ENCODE measurements around the gene EXOSC5.
"Not testable (repeated sequence)": the region's sequence is repeated elsewhere in the genome, so short reads cannot be mapped to it uniquely, and the experiment has no call there.

The EXOSC5 gene

DNA sequence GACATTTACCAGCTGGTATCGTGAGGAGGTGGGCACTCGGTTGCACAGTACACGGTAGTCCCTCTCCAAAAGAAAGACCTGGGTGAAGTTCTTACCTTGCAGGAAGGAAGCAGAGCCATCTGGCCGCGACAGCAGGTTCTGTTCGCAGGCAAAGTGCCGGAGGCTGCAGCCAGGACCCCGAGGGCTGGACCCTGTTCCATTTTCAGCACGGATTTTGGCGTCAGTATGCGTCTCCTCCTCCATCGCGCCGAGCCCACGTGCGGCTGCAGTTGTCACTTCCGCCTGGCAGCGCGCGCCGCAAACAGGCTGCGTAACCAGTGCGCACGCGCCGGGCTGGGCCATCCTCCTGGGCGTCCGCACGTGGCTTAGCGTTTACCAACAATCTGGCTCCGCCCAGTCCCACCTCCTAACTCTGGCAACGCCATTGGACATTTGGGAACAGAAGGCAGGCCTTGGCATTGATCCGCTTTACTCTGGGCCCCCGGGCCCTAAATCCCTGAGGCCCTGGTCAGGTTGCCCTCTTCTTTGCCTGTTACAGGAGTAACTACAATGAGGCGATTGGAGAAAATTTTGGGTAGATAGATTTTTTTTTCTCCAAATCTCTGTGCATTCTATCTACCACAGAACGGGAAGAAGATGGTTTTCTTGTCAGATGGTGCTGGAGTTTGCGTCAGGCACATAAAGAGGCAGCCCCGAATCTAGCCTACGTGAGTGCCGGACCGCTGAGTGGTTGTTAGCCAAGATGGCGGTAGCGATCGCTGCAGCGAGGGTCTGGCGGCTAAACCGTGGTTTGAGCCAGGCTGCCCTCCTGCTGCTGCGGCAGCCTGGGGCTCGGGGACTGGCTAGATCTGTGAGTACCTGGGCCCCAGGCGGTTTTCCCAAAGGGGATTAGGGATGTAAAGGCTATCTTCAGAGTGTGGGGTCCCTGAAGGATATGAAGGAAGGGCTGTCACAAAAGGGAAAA lies at the start of gene EXOSC5, which contains the start of gene BCKDHA:
EXOSC5 (minus strand) TSS at position 274 of the 964 bp plus-strand sequence; CDS start at position 243, 31 bp downstream.
BCKDHA (plus strand) TSS at position 733 of the 964 bp plus-strand sequence; CDS start at position 743, 10 bp downstream.
- peak; percentile 100 for DNase-seq

DNA sequence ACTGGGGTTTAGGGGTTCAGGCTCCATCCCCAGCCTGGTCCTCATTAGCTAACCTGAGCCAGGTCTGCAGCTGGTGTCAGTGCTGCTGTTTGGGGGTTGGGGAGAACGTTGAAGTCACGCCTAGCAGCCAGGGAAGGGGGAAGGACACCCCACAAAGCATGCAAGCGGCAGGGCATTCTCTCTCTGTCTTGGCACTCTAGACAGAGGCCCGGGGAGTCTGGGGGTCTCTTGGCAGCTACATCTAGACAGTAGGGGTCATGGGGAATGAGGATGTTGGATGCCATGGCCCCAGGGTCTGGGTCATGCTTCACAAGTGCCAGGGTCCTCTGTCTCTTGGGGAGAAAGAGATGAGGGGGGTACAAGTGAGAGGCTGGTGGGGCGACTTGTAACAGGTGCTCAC lies 48.4 kb upstream of the EXOSC5 start:
- DNase-seq = no peak

DNA sequence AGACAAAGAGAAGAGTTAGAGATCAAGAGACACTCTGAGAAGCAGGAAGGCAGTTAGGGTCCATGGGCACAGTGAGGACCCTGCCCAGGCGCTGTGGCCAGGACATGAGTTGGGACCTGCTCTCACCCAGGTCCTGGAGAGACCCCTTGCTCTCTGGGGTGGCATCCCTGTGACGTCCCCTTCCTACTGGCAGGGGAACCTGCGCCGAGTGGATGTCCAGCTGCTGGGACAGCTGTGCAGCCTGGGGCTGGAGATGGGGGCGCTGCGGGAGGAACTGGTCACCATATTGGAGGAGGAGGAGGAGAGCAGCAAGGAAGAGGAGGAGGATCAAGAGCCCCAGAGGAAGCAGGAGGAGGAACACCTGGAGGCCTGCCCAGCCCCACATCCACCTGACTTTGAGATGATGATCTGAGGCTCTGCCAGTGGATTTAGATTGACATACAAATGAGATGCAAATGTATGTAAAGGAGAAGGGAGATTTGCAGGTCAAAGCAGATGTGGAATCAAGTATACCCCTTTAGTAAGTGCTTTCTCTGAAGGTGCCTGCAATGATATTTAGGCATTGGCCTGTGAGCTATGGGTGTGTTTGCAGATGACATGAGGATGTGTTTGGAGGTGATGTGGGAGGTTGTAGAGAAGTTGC lies 46.8 kb upstream of the EXOSC5 start:
- DNase-seq = no peak

DNA sequence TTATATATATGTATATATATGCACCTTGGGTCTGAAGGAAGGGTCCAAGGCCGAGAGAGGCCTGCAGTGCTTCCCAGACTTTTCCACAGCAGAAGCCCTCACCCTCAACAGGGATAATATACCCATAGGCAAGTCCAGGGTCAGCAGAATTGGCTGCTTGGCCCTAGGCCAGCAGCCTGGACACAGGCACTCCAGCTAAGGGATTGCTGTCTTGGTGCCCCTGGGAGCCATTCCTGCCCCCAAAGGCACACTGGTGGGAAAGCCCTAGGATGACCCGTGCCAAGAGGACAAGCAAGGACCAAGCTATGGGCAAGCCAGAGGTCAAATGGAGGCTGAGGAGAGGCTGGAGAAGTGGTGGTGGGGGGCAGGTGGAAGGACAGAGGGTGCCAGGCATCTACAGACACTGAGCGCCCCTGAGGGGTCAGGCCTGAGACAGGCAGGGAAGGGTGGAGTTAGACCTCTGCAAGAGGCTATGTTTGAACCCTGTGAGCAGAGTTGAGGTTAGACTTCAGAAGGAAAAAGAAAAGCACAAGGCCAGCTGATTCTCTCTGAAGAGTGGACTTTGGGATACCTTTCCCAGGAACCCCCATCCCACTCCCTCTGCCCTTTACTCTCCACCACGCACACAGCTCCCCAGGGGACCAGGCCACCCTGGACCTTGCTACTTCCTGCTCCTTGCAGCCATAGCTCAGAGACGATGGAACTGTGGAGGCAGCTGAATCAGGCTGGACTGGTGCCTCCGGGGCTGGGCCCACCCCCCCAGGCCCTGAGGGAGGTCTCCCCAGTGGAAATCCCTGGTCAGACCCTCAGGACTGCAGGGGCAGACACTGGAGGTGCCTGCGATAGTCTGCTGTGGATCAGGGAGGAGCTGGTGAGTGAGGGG lies 45.6 kb upstream of the EXOSC5 start, which contains the start of gene ERICH4:
ERICH4 (plus strand) TSS at position 684 of the 883 bp plus-strand sequence; CDS start at position 698, 14 bp downstream.
- DNase-seq = no peak

DNA sequence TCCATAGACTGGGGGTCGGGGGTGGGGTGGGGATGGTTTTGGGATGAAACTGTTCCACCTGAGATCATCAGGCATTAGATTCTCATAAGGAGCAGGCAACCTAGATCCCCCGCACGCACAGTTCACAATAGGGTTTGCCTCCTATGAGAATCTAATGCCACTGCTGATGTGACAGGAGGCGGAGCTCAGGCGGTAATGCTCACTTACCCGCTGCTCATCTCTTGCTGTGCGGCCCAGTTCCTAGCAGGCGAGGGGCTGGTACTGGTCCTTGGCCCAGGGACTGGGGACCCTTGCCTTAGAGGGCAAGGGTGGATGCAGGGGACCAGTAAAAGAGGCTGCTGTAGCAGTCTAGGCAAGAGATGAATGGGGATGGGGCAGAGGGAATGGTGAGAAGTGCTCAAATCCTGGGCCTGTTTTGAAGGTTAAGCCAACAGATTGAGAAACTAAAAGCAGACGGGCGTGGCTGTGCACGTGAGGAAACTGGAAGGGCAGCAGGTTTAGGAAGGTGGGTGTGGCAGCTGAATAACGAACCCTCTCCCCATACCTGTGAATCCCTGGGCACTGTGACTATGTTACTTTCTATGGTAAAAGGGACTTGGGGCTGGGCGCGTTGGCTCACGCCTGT lies 44.3 kb upstream of the EXOSC5 start:
- no peak for DNase-seq

DNA sequence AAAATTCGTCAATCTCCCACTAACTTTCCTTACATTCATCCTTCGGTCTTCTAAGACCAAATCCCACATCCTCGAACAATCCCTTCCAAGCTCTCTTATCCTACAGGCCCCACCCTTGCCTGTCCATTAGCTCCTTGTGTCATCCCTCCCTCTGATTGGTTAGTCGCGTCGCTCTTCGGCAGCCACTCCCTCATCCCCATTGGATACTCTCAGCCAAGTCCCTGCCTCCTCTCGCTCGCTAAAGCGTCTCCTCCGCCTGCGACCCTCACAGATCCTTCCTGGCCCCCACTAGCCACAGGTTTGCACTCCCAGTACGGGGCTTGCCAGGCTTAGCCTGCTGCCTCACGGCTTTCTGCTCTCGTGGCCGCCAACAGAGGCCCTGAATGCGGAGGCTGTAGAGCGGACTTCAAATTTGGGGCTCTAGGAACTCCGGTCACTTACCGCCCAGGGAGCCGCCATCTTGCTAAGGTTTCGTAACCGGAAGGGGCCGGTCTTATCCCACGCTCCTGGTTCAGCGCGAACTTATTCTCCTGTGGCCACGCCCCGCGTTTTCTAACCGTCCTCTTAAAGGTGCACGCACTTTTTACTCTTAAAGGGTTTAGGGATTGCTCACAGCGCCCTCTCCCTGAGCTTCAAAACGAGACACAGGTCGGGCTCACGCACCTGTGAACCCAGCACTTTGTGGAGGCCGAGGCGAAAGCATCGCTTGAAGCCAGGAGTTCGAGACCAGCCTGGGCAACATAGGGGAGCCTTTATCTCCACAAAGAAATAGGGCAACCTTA lies 42.5 kb upstream of the EXOSC5 start, which contains the start of gene DMAC2:
DMAC2 (minus strand) TSS at position 472 of the 782 bp plus-strand sequence; CDS start at position 459, 13 bp downstream.
- peak; percentile 100 for DNase-seq

DNA sequence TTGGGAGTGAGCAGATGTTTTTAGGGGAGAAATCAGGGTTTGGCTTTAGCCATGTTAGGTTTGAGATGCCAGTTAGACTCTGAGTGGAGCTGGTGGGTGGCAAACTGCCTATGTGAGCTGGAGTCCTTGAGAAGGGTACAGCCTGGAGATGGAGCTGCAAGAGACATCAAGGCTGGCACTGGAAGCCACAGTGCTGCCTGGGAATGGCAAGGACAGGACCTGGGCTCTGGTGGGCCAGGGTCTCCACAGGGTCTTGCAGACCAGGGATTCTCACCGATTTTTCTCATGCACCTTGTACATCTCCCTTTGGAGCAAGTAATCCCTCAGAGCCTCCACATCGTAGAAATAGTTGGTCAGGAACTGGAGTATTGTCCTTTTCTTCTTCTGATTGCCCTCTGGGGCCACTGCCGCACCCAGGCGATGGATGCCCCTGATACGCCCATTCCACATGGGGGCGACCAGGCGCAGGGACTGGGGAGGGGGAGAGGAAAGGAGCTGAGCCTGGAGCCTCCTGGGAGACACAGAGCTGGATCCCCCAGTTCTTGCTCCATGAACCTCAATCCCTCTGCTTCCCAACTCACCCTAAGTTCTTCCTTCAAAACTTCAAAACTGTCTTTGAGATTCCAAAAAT lies 40.9 kb upstream of the EXOSC5 start:
- DNase-seq = no peak

DNA sequence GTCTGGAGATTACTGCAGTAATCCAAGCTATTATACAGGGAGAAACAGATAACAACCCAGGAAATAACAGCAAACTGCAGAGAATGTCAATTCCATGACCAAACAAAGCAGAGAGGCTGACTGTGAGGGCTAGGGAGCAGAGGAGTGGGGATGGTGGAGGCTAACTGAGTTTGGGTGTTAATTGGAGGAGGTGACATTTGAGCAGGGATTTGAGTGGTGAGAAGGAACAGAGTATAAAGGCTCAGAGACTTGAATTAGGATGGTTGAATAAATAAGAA lies 39.5 kb upstream of the EXOSC5 start:
- DNase-seq = no peak

DNA sequence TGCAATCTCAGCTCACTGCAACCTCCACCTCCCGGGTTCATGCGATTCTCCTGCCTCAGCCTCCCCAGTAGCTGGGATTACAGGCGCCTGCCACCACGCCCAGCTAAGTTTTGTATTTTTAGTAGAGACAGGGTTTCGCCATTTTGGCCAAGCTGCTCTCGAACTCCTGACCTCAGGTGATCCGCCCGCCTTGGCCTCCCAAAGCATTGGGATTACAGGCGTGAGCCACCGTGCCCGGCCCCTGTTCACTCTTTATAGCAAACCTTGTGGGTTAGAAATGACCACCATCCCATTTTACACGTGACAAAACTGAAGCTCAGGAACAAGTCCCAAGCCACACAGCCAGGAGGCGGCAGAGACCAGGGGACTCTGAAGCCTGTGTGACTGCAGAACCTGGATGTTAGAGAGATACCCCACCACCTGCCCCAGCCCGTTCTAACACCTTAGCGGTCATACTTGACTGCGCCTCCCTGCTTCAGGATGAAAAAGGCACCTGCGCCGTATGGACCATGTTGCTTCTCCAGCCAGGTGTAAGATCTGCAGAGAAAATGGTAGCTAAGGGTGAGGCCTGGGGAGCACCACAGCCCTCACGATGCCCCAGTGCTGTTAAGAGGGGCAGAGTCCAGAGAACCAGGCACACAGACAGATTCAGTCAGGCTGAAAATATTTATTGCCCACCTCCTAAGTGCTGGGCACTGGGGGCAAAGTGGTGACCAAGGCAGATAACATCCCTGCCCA lies 38.9 kb upstream of the EXOSC5 start:
- DNase-seq = no peak

DNA sequence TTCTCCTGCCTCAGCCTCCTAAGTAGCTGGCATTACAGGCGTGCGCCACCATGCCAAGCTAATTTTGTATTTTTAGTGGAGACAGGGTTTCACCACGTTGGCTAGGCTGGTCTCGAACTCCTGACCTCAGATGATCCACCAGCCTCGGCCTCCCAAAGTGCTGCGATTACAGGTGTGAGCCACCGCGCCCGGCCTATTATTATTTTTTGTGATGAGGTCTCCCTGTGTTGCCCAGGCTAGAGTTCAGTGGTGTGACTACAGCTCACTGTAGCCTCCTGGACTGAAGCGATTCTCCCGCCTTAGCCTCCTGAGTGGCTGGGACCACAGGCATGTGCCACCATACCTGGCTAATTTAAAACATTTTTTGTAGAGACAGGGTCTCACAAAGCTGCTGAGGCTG lies 38.2 kb upstream of the EXOSC5 start:
- not testable (repeated sequence) for DNase-seq

DNA sequence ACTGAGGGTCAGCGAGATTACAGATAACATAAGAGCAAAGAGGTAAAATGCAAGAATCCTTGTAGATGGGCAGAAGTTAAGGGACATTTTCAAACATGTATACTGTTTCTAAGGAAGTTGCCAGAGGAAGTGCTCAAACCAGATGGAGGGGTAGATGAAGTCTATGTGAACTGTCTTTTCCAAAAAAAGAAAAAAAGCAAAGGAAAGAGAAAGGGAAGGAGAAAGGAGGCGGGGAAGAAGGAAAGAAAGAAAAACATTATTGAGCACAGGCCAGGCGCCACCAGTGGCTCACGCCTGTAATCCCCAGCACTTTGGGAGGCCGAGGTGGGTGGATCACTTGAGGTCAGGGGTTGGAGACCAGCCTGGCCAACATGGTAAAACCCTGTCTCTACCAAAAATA lies 37.3 kb upstream of the EXOSC5 start:
- no peak for DNase-seq

DNA sequence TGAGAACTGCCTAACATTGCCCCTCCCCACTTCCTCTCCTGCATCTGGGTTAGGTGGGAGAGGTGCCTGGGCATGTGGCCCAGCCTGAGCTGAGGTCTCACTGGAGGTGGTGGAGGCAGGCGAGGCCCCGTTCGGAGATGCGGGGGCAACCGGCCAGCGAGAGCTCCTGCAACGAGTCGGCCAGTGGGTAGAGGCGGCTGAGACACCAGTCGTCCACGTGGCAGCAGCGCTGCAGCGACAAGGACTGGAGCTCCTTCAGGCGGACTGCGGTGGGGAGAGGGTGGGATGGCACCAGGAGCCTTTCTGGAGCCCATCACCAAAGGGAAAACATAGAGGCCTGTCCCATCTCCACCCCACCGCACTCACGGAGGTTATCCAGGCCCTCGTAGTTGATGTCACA lies 36.0 kb upstream of the EXOSC5 start:
- DNase-seq = no peak

DNA sequence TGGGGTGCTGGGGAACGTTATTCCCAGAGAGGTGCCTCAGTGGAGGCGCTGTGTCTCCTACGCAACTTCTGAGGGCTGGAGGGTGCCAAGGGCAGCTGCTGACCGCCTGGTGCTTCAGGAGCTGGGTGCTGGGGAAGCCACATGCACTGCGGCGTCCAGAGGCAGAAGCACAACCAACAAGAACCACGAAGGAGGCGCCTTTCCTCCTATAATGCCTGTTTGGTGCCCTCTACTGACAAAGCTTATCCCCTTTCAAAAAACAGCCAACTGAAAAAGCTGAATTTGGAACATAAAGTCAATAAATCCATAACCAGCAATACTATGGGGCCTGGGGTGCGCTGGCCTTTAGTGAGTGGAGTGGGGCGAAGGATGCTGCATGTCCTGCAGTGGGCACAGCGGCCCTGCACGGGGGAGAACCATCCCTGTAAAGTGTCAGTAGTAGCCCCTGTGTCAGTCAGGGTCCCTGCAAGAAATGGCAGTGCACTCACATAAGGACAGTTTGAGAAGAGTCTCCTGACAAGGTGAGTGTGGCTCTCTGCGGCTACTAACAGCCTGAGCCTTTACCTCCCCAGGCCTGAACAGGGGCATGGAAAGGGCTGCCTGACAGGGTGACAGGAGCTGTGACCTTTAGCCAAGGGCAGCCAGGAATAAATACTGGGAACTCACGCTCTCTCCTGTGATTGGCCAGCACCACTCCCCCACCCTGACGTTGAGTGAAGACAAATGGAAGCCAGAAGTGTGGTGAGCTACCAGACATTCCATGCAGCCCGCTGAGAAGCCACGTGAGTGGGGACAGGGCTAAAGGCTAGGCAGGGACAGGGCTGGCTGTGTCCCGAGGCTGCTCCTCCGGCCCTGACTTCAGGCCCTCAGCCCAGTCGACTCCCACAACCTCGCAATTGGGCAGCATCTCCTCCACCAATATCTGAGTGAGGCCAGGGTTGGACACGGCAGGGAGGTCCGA lies 34.5 kb upstream of the EXOSC5 start:
- DNase-seq = peak; percentile 82

DNA sequence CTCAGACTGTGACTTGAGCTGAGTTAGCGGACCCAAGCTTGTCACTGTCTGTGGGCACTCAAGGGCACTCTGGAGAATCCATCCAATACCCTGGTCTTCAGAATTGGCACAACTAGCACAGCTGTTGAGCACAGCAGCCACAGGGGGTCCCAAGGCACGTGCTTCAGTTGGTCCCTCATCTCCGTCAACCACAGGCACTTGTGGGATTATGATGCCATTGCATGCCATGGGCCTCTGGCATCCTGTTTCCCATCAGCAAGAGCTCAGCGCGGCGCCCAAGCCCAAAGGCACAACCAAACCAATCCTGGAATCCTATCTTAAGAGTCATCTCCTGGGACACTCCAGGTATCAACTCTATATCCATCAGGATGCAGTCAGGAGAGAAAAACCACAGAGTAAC lies 33.8 kb upstream of the EXOSC5 start:
- DNase-seq = no peak

DNA sequence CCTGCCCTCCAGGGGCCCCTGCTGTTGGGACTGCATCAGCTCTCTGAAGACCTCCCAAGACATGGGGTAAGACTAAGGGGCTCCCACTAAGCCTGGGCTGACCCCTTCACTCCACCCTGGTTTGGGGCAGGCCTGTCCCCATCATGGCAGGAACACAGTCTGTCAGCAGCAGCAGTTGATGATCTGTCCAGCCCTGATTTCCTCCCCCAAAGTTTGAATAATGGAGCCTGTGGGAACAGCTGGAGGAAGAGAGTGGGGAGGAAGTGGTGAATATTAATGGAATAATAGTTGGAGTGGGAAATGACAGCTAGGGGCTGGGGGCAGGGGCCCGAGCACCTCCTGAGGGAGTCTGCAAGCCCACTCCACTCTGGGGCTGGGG lies 31.3 kb upstream of the EXOSC5 start:
- peak; percentile 55 for DNase-seq

DNA sequence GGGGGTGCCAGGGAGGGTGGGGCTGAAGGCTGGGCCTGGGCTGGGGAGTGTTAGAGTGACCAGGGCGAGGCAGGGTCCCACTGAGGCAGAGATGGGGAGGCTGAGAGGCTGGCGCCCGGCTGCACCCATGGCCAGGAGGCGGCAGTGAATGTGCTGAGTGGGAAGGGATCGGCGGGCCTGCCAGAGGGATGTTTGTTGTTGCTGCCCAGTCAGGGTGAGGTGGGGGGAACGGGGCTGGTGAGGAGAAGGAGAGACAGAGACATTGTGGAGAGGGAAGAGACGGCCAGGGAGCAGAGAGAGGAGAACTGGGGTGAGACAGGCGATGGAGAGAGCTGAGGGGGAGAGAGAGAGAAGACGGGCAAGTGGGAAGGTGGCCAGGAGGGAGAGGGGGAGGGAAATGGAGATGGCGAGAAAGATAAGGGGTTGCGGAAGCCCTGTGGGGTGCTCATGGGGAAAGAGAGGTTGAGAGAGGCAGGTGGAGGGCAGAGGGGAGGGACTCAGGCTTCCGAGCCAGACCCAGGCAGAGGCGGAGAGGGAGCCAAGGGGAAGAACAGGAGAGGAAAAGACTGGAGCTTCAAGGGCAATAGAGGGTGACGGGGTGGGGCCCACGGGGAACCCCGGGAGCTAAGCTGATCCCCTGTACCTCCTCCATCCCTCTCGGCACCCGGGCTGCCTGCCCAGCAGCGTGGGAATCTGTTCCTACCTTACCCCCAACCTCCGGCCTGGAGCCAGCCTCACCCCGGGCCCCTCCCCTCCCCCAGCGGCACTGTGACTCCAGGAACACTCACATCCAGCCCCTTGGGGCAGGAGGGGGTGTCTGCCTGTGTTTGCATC lies 30.7 kb upstream of the EXOSC5 start:
- DNase-seq = peak; percentile 89

DNA sequence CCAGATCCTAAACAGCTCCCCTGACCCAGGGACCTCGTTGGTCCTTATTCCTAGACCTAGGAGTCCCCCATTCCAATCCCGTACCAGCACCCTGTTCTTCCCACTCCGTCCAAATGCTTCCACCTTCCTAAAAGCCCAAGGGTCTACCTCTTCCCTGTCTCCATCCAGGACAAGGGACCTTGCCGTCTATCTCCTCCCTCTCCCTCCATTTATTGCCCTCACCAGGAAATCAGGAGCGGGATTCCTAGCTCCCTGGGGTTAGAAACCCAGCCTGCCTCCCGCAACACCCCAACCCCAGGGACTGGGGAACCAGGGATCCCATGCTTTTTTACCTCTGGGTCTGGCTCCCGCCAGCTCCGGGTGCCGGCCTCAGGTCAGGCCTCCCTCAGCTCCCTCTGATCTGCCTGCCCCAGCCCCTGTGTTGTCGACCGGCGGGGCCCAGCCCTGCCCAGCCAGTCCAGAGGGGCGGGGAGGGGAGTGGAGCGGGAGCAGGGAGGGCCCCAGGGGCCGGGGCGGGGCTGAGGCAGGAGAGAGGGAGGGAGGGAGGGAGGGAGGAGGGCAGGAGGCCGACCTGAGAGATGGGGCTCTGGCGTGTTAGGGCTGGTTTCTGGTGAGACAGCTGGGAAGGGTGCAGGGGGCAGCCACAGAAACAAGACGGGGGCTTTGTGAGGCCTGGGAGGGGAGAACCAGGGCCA lies 29.9 kb upstream of the EXOSC5 start, which contains the start of gene B3GNT8:
B3GNT8 (minus strand) TSS at position 423 of the 695 bp plus-strand sequence. CDS start 596 bp downstream, outside the sequence.
- DNase-seq = peak; percentile 98

Measured in DMS53 (cell line).